PC-3 (cell line): ENCODE measurements around the gene IER3IP1. TPM values are rescaled to one million over a fixed set of nuclear protein-coding genes. Genes with fewer than 3 reads are reported as not detected.

ENCODE experiments used
- ATAC-seq: fragments of 200-7000 bp; cut with Tn5 transposase; 2 replicates; pipeline ENCODE4 v1.9.1; 2020; ENCODE audit warnings: mild to moderate bottlenecking, moderate library complexity
- BruUV-seq: library from RNA; stranded (reverse); fragments of 400-500 nt; replicated peaks from 2 replicates; lab custom pipeline; 2021; lab: Mats Ljungman, UMichigan
- CTCF ChIA-PET: fragments of 300-600 bp; sonication (Branson Sonifier 250); formaldehyde crosslinking; loops from one replicate; lab custom pipeline; 2022; ENCODE audit warnings: antibody characterized with exemption; lab: Charles Lee
- POLR2A ChIA-PET: fragments of 300-600 bp; sonication (Branson Sonifier 250); formaldehyde crosslinking; loops from one replicate; lab custom pipeline; 2022; ENCODE audit warnings: antibody characterized with exemption; ENCODE audit not compliant: unreplicated experiment; lab: Charles Lee
- DNase-seq: peaks from one replicate; pipeline ENCODE4 v3.0.0-alpha.2; 2015
- H2AFZ ChIP-seq: fragments of 300-600 bp; sonication (generic); 2 replicates; pipeline ENCODE4 v1.6.0; 2016; ENCODE audit warnings: antibody characterized with exemption, low read length
- H3F3A ChIP-seq: fragments of 300-600 bp; sonication (generic); one replicate; pipeline ENCODE4 v1.6.0; 2017; ENCODE audit warnings: antibody characterized with exemption, low read length, control low read depth, mild to moderate bottlenecking; ENCODE audit not compliant: unreplicated experiment
- H3K27ac ChIP-seq: fragments of 300-600 bp; sonication (generic); 2 replicates; pipeline ENCODE4 v1.5.1; 2016; ENCODE audit warnings: mild to moderate bottlenecking, low read length
- H3K27me3 ChIP-seq: fragments of 300-600 bp; sonication (generic); 2 replicates; pipeline ENCODE4 v1.6.1; 2016; ENCODE audit warnings: low read length, mixed read lengths
- H3K36me3 ChIP-seq: fragments of 300-600 bp; sonication (generic); 2 replicates; pipeline ENCODE4 v1.6.1; 2016; ENCODE audit warnings: low read depth, mixed run types, low read length, mixed read lengths
- H3K4me1 ChIP-seq: fragments of 300-600 bp; sonication (generic); 2 replicates; pipeline ENCODE4 v1.5.1; 2016; ENCODE audit warnings: low read length; ENCODE audit not compliant: insufficient read depth
- H3K4me2 ChIP-seq: fragments of 300-600 bp; sonication (generic); 2 replicates; pipeline ENCODE4 v1.6.0; 2016; ENCODE audit warnings: low read length
- H3K4me3 ChIP-seq: fragments of 300-600 bp; sonication (generic); 2 replicates; pipeline ENCODE4 v1.5.1; 2016; ENCODE audit warnings: mild to moderate bottlenecking, low read length, mixed read lengths
- H3K79me2 ChIP-seq: fragments of 300-600 bp; sonication (generic); 2 replicates; pipeline ENCODE4 v1.6.1; 2017; ENCODE audit warnings: low read length, mixed read lengths
- H3K9ac ChIP-seq: fragments of 300-600 bp; sonication (generic); 2 replicates; pipeline ENCODE4 v1.6.0; 2016; ENCODE audit warnings: mild to moderate bottlenecking, low read length
- H3K9me2 ChIP-seq: fragments of 300-600 bp; sonication (generic); replicated peaks from 2 replicates; pipeline ENCODE4 v1.6.1; 2016; ENCODE audit warnings: mixed run types, low read length, mixed read lengths
- H3K9me3 ChIP-seq: fragments of 300-600 bp; sonication (generic); 2 replicates; pipeline ENCODE4 v1.6.1; 2016; ENCODE audit warnings: low read length, mixed read lengths
- H4K20me1 ChIP-seq: fragments of 300-600 bp; sonication (generic); 2 replicates; pipeline ENCODE4 v1.6.1; 2016; ENCODE audit warnings: low read length, mixed read lengths
- CTCF ChIP-seq: fragments of 300-600 bp; sonication (generic); conservative IDR thresholded peaks from 2 replicates; pipeline ENCODE4 v1.5.1; 2017; ENCODE audit warnings: antibody characterized with exemption, low read depth, mild to moderate bottlenecking, low read length
- EZH2 ChIP-seq: fragments of 300-600 bp; sonication (generic); IDR thresholded peaks from one replicate; pipeline ENCODE4 v1.6.1; 2017; ENCODE audit warnings: antibody characterized with exemption, mild to moderate bottlenecking, low read length; ENCODE audit not compliant: unreplicated experiment
- EZH2phosphoT487 ChIP-seq: fragments of 300-600 bp; sonication (generic); IDR thresholded peaks from 2 replicates; pipeline ENCODE4 v1.6.1; 2018; ENCODE audit warnings: mild to moderate bottlenecking, antibody characterized with exemption, low read length, borderline replicate concordance
- intact Hi-C: fragments of 100-400 bp; cut with micrococcal nuclease; formaldehyde crosslinking; loops from 2 replicates; pipeline ENCODE4 v1.9.0; 2023
- total RNA-seq: library from RNA; depleted of rRNA; stranded (reverse); fragments of >200 nt; gene quantifications from 2 replicates; pipeline ENCODE4 v1.2.3, GENCODE V29; 2014

IER3IP1 gene
- total RNA-seq, 1 experiment from 2014 or later: 23.2 TPM

- Histone ChIP-seq H3K4me3 (no peak overlapping the region), H3K9ac (no peak overlapping the region), H3K79me2 (peaks cover 3% of the 10 kb centered on the region), H3K36me3 (no peaks in the 10 kb centered on the region), H3K4me1 (no peaks in the 10 kb centered on the region), H3F3A (no peaks in the 10 kb centered on the region), H3K27ac (no peak overlapping the region), H3K4me2 (no peak overlapping the region), H3K27me3 (no peaks in the 10 kb centered on the region), H3K9me2 (no peaks in the 10 kb centered on the region), H2AFZ (no peak overlapping the region), H4K20me1 (no peaks in the 10 kb centered on the region), H3K9me3 (no peaks in the 10 kb centered on the region)
- BruUV-seq: no TSS peak
- intact Hi-C loops: no loop called here
- DNase-seq (no peak), ATAC-seq (no peak)
- ChIA-PET CTCF (no interaction called here), POLR2A (no interaction called here)
- TF ChIP-seq EZH2phosphoT487 (no peak), CTCF (no peak), EZH2 (no peak)
Measured at GRCh38 chr18:47180765-47181164, 4.6 kb upstream of the IER3IP1 start.

- BruUV-seq: no TSS peak
- H3K27me3 ChIP-seq: no peaks in the 10 kb centered on the region
Measured at GRCh38 chr18:47179520-47179919, 3.4 kb upstream of the IER3IP1 start.

More at GRCh38 chr18:47179520-47179919, 3.4 kb upstream of the IER3IP1 start:
- Histone ChIP-seq H2AFZ (no peak overlapping the region), H4K20me1 (no peaks in the 10 kb centered on the region), H3K9me3 (no peaks in the 10 kb centered on the region), H3K27ac (no peak overlapping the region), H3K4me2 (no peak overlapping the region), H3K9ac (no peak overlapping the region), H3K4me1 (no peaks in the 10 kb centered on the region), H3F3A (no peaks in the 10 kb centered on the region), H3K36me3 (no peaks in the 10 kb centered on the region), H3K4me3 (no peak overlapping the region), H3K9me2 (no peaks in the 10 kb centered on the region), H3K79me2 (peaks cover 16% of the 10 kb centered on the region)
- no peak for TF ChIP-seq CTCF
- no peak for TF ChIP-seq EZH2
- TF ChIP-seq EZH2phosphoT487: no peak
- DNase-seq (no peak), ATAC-seq (no peak)
- CTCF ChIA-PET: no interaction called here
- intact Hi-C loops: no loop called here
- POLR2A ChIA-PET: no interaction called here
